Bronchial epithelial cell (primary cell): ENCODE results near the gene IQGAP1. TPM values are rescaled to one million over a fixed set of nuclear protein-coding genes. Genes with fewer than 3 reads are reported as not detected.

Source experiments
- DNase-seq: peaks from one replicate; pipeline ENCODE4 v3.0.0-alpha.2; 2010; ENCODE audit warnings: low read depth
- FAIRE-seq: peaks from 2 replicates; lab custom pipeline; 2011; peaks lifted over from hg19 to GRCh38; lab: Jason Lieb, UNC
- H3K27me3 ChIP-seq: 2 replicates; pipeline ENCODE4 v1.5.1; 2011; ENCODE audit warnings: low read length; ENCODE audit not compliant: control insufficient read depth, insufficient read depth
- H3K36me3 ChIP-seq: 2 replicates; pipeline ENCODE4 v1.5.1; 2011; ENCODE audit warnings: low read length; ENCODE audit not compliant: control insufficient read depth, insufficient read depth
- H3K4me3 ChIP-seq: 2 replicates; pipeline ENCODE4 v1.5.1; 2011; ENCODE audit warnings: mild to moderate bottlenecking, low read depth, low read length, control low read depth
- CTCF ChIP-seq: IDR thresholded peaks from 2 replicates; pipeline ENCODE4 v1.5.1; 2011; ENCODE audit warnings: mild to moderate bottlenecking, moderate library complexity, low read length, control low read depth, inconsistent platforms; ENCODE audit not compliant: insufficient read depth, severe bottlenecking
- total RNA-seq: library from RNA; depleted of rRNA; stranded (reverse); fragments of >200 nt; gene quantifications from 2 replicates; pipeline ENCODE4 v1.2.1, GENCODE V29; 2014

The IQGAP1 gene
- total RNA-seq, 1 donor from 2014 or later, result 163 TPM

- H3K4me3 ChIP-seq, result no peak overlapping the region
- DNase-seq (peak; percentile 79), FAIRE-seq (no peak)
- H3K27me3 ChIP-seq, result no peaks in the 10 kb centered on the region
- TF ChIP-seq CTCF, result no peak
- peaks cover 3% of the 10 kb centered on the region for H3K36me3 ChIP-seq
These were observed 25.2 kb upstream of the IQGAP1 start for GRCh38 chr15:90362936-90363212.

GRCh38 chr15:90364251-90364650 is 23.8 kb upstream of the IQGAP1 start:
- no peak for TF ChIP-seq CTCF
- Histone ChIP-seq H3K4me3 (no peak overlapping the region), H3K36me3 (peaks cover 3% of the 10 kb centered on the region), H3K27me3 (no peaks in the 10 kb centered on the region)
- FAIRE-seq, result no peak
- DNase-seq, result peak; percentile 91

- no peak overlapping the region for H3K4me3 ChIP-seq
- TF ChIP-seq CTCF, result no peak
- H3K36me3 ChIP-seq, result no peaks in the 10 kb centered on the region
- FAIRE-seq, result no peak
- no peaks in the 10 kb centered on the region for H3K27me3 ChIP-seq
- DNase-seq, result no peak
These were observed 22.5 kb upstream of the IQGAP1 start for GRCh38 chr15:90365414-90366055.

- Histone ChIP-seq H3K36me3 (no peaks in the 10 kb centered on the region), H3K27me3 (no peaks in the 10 kb centered on the region), H3K4me3 (no peak overlapping the region)
- no peak for FAIRE-seq
- no peak for TF ChIP-seq CTCF
- DNase-seq, result no peak
These were observed 20.5 kb upstream of the IQGAP1 start for GRCh38 chr15:90367576-90367975.

GRCh38 chr15:90375071-90375470 is 13.0 kb upstream of the IQGAP1 start:
- Histone ChIP-seq H3K4me3 (no peak overlapping the region), H3K36me3 (no peaks in the 10 kb centered on the region), H3K27me3 (no peaks in the 10 kb centered on the region)
- TF ChIP-seq CTCF, result no peak
- no peak for FAIRE-seq
- no peak for DNase-seq

GRCh38 chr15:90376789-90377188 is 11.3 kb upstream of the IQGAP1 start:
- TF ChIP-seq CTCF, result no peak
- no peak for DNase-seq
- no peak for FAIRE-seq

More at GRCh38 chr15:90376789-90377188, 11.3 kb upstream of the IQGAP1 start:
- H3K36me3 ChIP-seq, result no peaks in the 10 kb centered on the region
- H3K27me3 ChIP-seq, result no peaks in the 10 kb centered on the region
- no peak overlapping the region for H3K4me3 ChIP-seq
